H1 (cell line): ENCODE results near the gene PTCH2. TPM values are rescaled to one million over a fixed set of nuclear protein-coding genes. Genes with fewer than 3 reads are reported as not detected.

Experiments used
- CTCF ChIA-PET: fragments of 300-600 bp; sonication (Branson Sonifier 250); formaldehyde crosslinking; loops from one replicate; lab custom pipeline; 2021; ENCODE audit not compliant: partially characterized antibody; lab: Charles Lee
- POLR2A ChIA-PET: fragments of 300-600 bp; sonication (Branson Sonifier 250); formaldehyde crosslinking; loops from one replicate; lab custom pipeline; 2021; ENCODE audit warnings: inconsistent platforms; ENCODE audit not compliant: partially characterized antibody; lab: Charles Lee
- DNase-seq, 2 experiments: peaks; one replicate each; pipeline versions ENCODE4 v3.0.0 to v3.0.0-alpha.2; 2010 to 2022; ENCODE audit warnings: low spot score in 2 of 2, low read depth in 1 of 2, mixed read lengths in 1 of 2
- FAIRE-seq: peaks from 2 replicates; lab custom pipeline; 2011; peaks lifted over from hg19 to GRCh38; lab: Jason Lieb, UNC
- H2AFZ ChIP-seq: 2 replicates; pipeline ENCODE4 v1.8.1; 2012; ENCODE audit warnings: low read length, inconsistent platforms
- H2AK5ac ChIP-seq: 2 replicates; pipeline ENCODE4 v1.6.1; 2013; ENCODE audit warnings: low read depth, low read length
- H2BK120ac ChIP-seq: replicated peaks from 2 replicates; pipeline ENCODE3; 2013; ENCODE audit warnings: low read depth, low read length, inconsistent platforms
- H2BK12ac ChIP-seq: 2 replicates; pipeline ENCODE4 v1.6.1; 2013; ENCODE audit warnings: low read depth, low read length
- H2BK15ac ChIP-seq: 2 replicates; pipeline ENCODE4 v1.6.1; 2013; ENCODE audit warnings: low read length
- H2BK20ac ChIP-seq: 2 replicates; pipeline ENCODE4 v1.6.1; 2013; ENCODE audit warnings: low read length
- H2BK5ac ChIP-seq: 2 replicates; pipeline ENCODE4 v1.6.1; 2013; ENCODE audit warnings: low read depth, low read length
- H3K14ac ChIP-seq: 2 replicates; pipeline ENCODE4 v1.6.1; 2013; ENCODE audit warnings: inconsistent platforms; ENCODE audit not compliant: insufficient read length
- H3K18ac ChIP-seq: 2 replicates; pipeline ENCODE4 v1.6.1; 2013; ENCODE audit warnings: low read length; ENCODE audit errors: extremely low read depth
- H3K23ac ChIP-seq: 2 replicates; pipeline ENCODE4 v1.6.1; 2013; ENCODE audit warnings: inconsistent platforms; ENCODE audit not compliant: insufficient read length
- H3K23me2 ChIP-seq: 2 replicates; pipeline ENCODE4 v1.6.1; 2013; ENCODE audit warnings: low read depth, low read length
- H3K27ac ChIP-seq: 2 replicates; pipeline ENCODE4 v1.6.1; 2011; ENCODE audit warnings: low read depth, low read length, inconsistent platforms
- H3K27me3 ChIP-seq, 4 experiments: replicated peaks in 1 of 4; 1 replicate in 1 of 4; 2 replicates in 3 of 4; pipeline versions ENCODE4 v1.6.1 to v1.8.1; 2011 to 2013; ENCODE audit warnings: low read length in 3 of 4, mild to moderate bottlenecking in 3 of 4, inconsistent platforms in 2 of 4, mixed read lengths in 2 of 4, moderate library complexity in 1 of 4; ENCODE audit not compliant: control insufficient read depth in 3 of 4, insufficient read depth in 3 of 4; ENCODE audit errors: extremely low read depth in 1 of 4
- H3K36me3 ChIP-seq, 4 experiments: 2 replicates each; pipeline versions ENCODE4 v1.6.1 to v1.8.1; 2011 to 2013; ENCODE audit warnings: mild to moderate bottlenecking in 4 of 4, low read length in 3 of 4, moderate library complexity in 2 of 4, control low read depth in 1 of 4, inconsistent platforms in 1 of 4; ENCODE audit not compliant: insufficient read depth in 4 of 4, control insufficient read depth in 2 of 4
- H3K4ac ChIP-seq: replicated peaks from 2 replicates; pipeline ENCODE3; 2013; ENCODE audit warnings: low read length, low read depth, mixed read lengths, inconsistent platforms; ENCODE audit not compliant: insufficient read length
- H3K4me1 ChIP-seq, 4 experiments: replicated peaks in 1 of 4; 1 replicate in 1 of 4; 2 replicates in 3 of 4; pipeline versions ENCODE4 v1.6.1 to v1.8.1; 2011 to 2013; ENCODE audit warnings: low read length in 3 of 4, inconsistent platforms in 2 of 4, mixed read lengths in 1 of 4; ENCODE audit not compliant: insufficient read depth in 4 of 4, control insufficient read depth in 3 of 4
- H3K4me2 ChIP-seq, 2 experiments: 2 replicates each; pipeline versions ENCODE4 v1.6.1 to v1.8.1; 2011 to 2013; ENCODE audit warnings: low read depth in 2 of 2, low read length in 2 of 2, control low read depth in 1 of 2, inconsistent platforms in 1 of 2, mild to moderate bottlenecking in 1 of 2; ENCODE audit not compliant: insufficient read depth in 1 of 2
- H3K4me3 ChIP-seq, 4 experiments: fragments of 200-600, 300-600 bp in 1 of 4; sonication (generic), shearing (Covaris generic), sonication (Bioruptor Twin) in 1 of 4; 2 replicates each; pipeline versions ENCODE4 v1.5.1 to v1.8.1; 2011 to 2016; ENCODE audit warnings: low read length in 4 of 4, low read depth in 3 of 4, control low read depth in 2 of 4, inconsistent platforms in 2 of 4, mild to moderate bottlenecking in 2 of 4, mixed read lengths in 1 of 4, moderate library complexity in 1 of 4; ENCODE audit not compliant: insufficient read depth in 2 of 4; ENCODE audit errors: extremely low read depth in 1 of 4
- H3K56ac ChIP-seq: replicated peaks from 2 replicates; pipeline ENCODE3; 2013; ENCODE audit warnings: low read depth, mild to moderate bottlenecking, mixed read lengths, low read length, inconsistent platforms; ENCODE audit not compliant: insufficient read length
- H3K79me1 ChIP-seq: 2 replicates; pipeline ENCODE4 v1.6.1; 2013; ENCODE audit warnings: low read depth, low read length, control low read depth
- H3K79me2 ChIP-seq, 2 experiments: 2 replicates each; pipeline versions ENCODE4 v1.6.1 to v1.8.1; 2012 to 2013; ENCODE audit warnings: low read length in 2 of 2, mild to moderate bottlenecking in 2 of 2, inconsistent platforms in 1 of 2; ENCODE audit not compliant: insufficient read depth in 2 of 2, control insufficient read depth in 1 of 2
- H3K9ac ChIP-seq, 4 experiments: replicated peaks in 1 of 4; 1 replicate in 1 of 4; 2 replicates in 3 of 4; pipeline versions ENCODE4 v1.6.1 to v1.8.1; 2011 to 2013; ENCODE audit warnings: low read depth in 3 of 4, low read length in 3 of 4, control low read depth in 2 of 4, mild to moderate bottlenecking in 2 of 4, moderate library complexity in 2 of 4, inconsistent platforms in 1 of 4; ENCODE audit errors: extremely low read depth in 1 of 4
- H3K9me3 ChIP-seq, 2 experiments: 2 replicates each; pipeline versions ENCODE4 v1.6.1 to v1.8.1; 2012 to 2013; ENCODE audit warnings: mild to moderate bottlenecking in 2 of 2, moderate library complexity in 2 of 2, control low read depth in 1 of 2, inconsistent platforms in 1 of 2, low read depth in 1 of 2, low read length in 1 of 2, mixed read lengths in 1 of 2; ENCODE audit not compliant: insufficient read depth in 2 of 2
- H4K20me1 ChIP-seq, 2 experiments: replicated peaks in 1 of 2; 2 replicates each; pipeline versions ENCODE3 to v1.8.1; 2011 to 2013; ENCODE audit warnings: inconsistent platforms in 2 of 2, low read length in 2 of 2, mild to moderate bottlenecking in 1 of 2; ENCODE audit not compliant: insufficient read depth in 2 of 2, control insufficient read depth in 1 of 2
- H4K5ac ChIP-seq: 2 replicates; pipeline ENCODE4 v1.6.1; 2013; ENCODE audit warnings: low read length, low read depth, mixed read lengths, inconsistent platforms; ENCODE audit not compliant: insufficient read length
- H4K8ac ChIP-seq: 2 replicates; pipeline ENCODE4 v1.8.0; 2013; ENCODE audit warnings: mild to moderate bottlenecking, moderate library complexity, low read length, inconsistent platforms; ENCODE audit not compliant: insufficient read depth; ENCODE audit errors: extremely low read depth
- H4K91ac ChIP-seq: replicated peaks from 2 replicates; pipeline ENCODE3; 2013; ENCODE audit warnings: low read length, mixed read lengths, inconsistent platforms; ENCODE audit not compliant: insufficient read length
- CTCF ChIP-seq, 3 experiments: IDR thresholded peaks; 1 replicate in 2 of 3; 2 replicates in 1 of 3; pipeline versions ENCODE4 v1.5.1 to v1.6.1; 2011; ENCODE audit warnings: low read length in 3 of 3, mild to moderate bottlenecking in 3 of 3, inconsistent platforms in 2 of 3, low read depth in 1 of 3, moderate library complexity in 1 of 3; ENCODE audit not compliant: insufficient read depth in 1 of 3; ENCODE audit errors: control extremely low read depth in 1 of 3
- E2F6 ChIP-seq: IDR thresholded peaks from 2 replicates; pipeline ENCODE4 v1.6.1; 2012; ENCODE audit warnings: inconsistent platforms
- EZH2 ChIP-seq: fragments of 200-600 bp; sonication (generic); IDR thresholded peaks from 2 replicates; pipeline ENCODE4 v1.7.1; 2012; ENCODE audit warnings: low read depth, mild to moderate bottlenecking, moderate library complexity, low read length, inconsistent platforms; ENCODE audit not compliant: severe bottlenecking
- KDM1A ChIP-seq: fragments of 200-600, 300-600 bp; sonication (generic); IDR thresholded peaks from 2 replicates; pipeline ENCODE4 v1.7.1; 2016; ENCODE audit warnings: mild to moderate bottlenecking, low read length, borderline replicate concordance
- NRF1 ChIP-seq: IDR thresholded peaks from 2 replicates; pipeline ENCODE4 v1.6.1; 2011; ENCODE audit warnings: mild to moderate bottlenecking, low read depth, low read length, improper control_type of control experiment
- SP4 ChIP-seq: IDR thresholded peaks from 2 replicates; pipeline ENCODE4 v1.6.1; 2012; ENCODE audit warnings: low read length, inconsistent platforms
- WGBS, 2 experiments: shearing (Covaris generic) in 1 of 2; methylation state at CpG; one replicate each; pipeline versions ENCODE4 v1.1.6 to v1.1.7; 2013 to 2015; ENCODE audit warnings: low lambda C conversion rate in 2 of 2, mixed read lengths in 2 of 2, inconsistent platforms in 1 of 2, low coverage in 1 of 2, missing lambda C conversion rate in 1 of 2; ENCODE audit not compliant: insufficient replicate concordance in 2 of 2, insufficient coverage in 1 of 2, insufficient read length in 1 of 2; ENCODE audit errors: extremely low coverage in 1 of 2, missing lambda C conversion rate in 1 of 2; 5-methylcytosine and 5-hydroxymethylcytosine counted together
- polyA plus RNA-seq, 7 experiments: library from polyadenylated mRNA; depleted of rRNA in 3 of 7; stranded (reverse) in 5 of 7; unstranded in 2 of 7; fragments of >200 nt in 5 of 7; fragments of 200-250 nt in 2 of 7; gene quantifications; 1 replicate in 5 of 7; 2 replicates in 1 of 7; 4 replicates in 1 of 7; pipeline versions ENCODE4 v1.2.1 to v1.2.3, GENCODE V29; 2011 to 2013; ENCODE audit warnings: missing spikeins in 2 of 7, mixed read lengths in 2 of 7
- total RNA-seq: library from RNA; stranded (reverse); fragmentation: NEBNext Ultra II Directional; extraction: Animal tissue kit (Norgen Biotek cat#: 25700); gene quantifications from 2 replicates; pipeline ENCODE4 v1.2.1, GENCODE V29; 2021

The PTCH2 gene
- total and polyA plus RNA-seq, 2 of the 8 experiments (the other 6 are each of a cell fraction or from before 2014, with no cell fraction given) = 0.35 to 1.2 TPM

- H3K23me2 ChIP-seq = peaks cover 6% of the 10 kb centered on the region; the same call in 1 of the 2 replicates
- H3K4me3 ChIP-seq = peak overlapping the region; percentile 27 to 56 (median 42)
- H3K27ac ChIP-seq = peak overlapping the region; percentile 34; the same call in 1 of the 2 replicates
- no peak overlapping the region for H2AK5ac ChIP-seq
- peaks cover 0 to 18% (median 14%) of the 10 kb centered on the region in 4 experiments; a peak in 6 of 7 replicates for H3K4me1 ChIP-seq
- peaks cover 0 to 19% (median 2%) of the 10 kb centered on the region in 4 experiments; a peak in 4 of 8 replicates for H3K36me3 ChIP-seq
- H2AFZ ChIP-seq = peak overlapping the region; percentile 74
- H3K9ac ChIP-seq = peak overlapping the region; percentile 29 to 60 (median 40); a peak in 6 of 7 replicates
- peak overlapping the region; percentile 64 to 86 for H3K4me2 ChIP-seq
- peak overlapping the region; percentile 79; the same call in 1 of the 2 replicates for H2BK5ac ChIP-seq
- H3K14ac ChIP-seq = peak overlapping the region; percentile 24
- H4K8ac ChIP-seq = peak overlapping the region; percentile 88
- H2BK120ac ChIP-seq = peak overlapping the region; percentile 61
- H3K27me3 ChIP-seq = peaks cover 0 to 7% (median 2%) of the 10 kb centered on the region in 4 experiments; a peak in 3 of 7 replicates
- no peak for FAIRE-seq
- H2BK12ac ChIP-seq = peak overlapping the region; percentile 44; the same call in 1 of the 2 replicates
- peak in 1 of 2 experiments; percentile 80 for DNase-seq
- H3K18ac ChIP-seq = peak overlapping the region; percentile 76
- 25% methylated on average over 21 of the region's 71 CpGs; no CpG with 5 or more reads in 1 of the 2 experiments for WGBS, 2 experiments
- peak overlapping the region; percentile 42 for H3K56ac ChIP-seq
- peaks cover 0 to 1% of the 10 kb centered on the region in 2 experiments for H4K20me1 ChIP-seq
- no peaks in the 10 kb centered on the region for H3K9me3 ChIP-seq
- H3K23ac ChIP-seq = no peak overlapping the region
- no peaks in the 10 kb centered on the region for H3K79me2 ChIP-seq
- H4K91ac ChIP-seq = peak overlapping the region; percentile 98
- ChIA-PET POLR2A (interaction anchor here (0.7 to 23.6 kb wide), 18 partner anchors 7 to 716 kb away, joined by 3 to 428 read pairs (median 8); partner anchors contain the start of genes BTBD19, CCDC163, DYNLT4 and MMACHC), CTCF (interaction anchor here (0.7 to 10.4 kb wide), 17 partner anchors 9 to 225 kb away, joined by 3 to 67 read pairs (median 6); partner anchors contain the start of genes BTBD19, PLK3, RNU5D-1 and RPS8)
- H3K4ac ChIP-seq = peak overlapping the region; percentile 83
- H2BK20ac ChIP-seq = no peak overlapping the region; the same call in 1 of the 2 replicates
- peak overlapping the region; percentile 72; the same call in 1 of the 2 replicates for H2BK15ac ChIP-seq
- H4K5ac ChIP-seq = peak overlapping the region; percentile 63
- H3K79me1 ChIP-seq = 0 out of 2 replicates have a peak, but pooled peaks cover 2% of the 10 kb centered on the region
- no peak for TF ChIP-seq KDM1A
- peak; percentile 85 for TF ChIP-seq E2F6
- TF ChIP-seq NRF1 = no peak
- peak; percentile 12 for TF ChIP-seq EZH2
- peak in 1 of 3 experiments; percentile 37; a peak in 2 of 4 replicates for TF ChIP-seq CTCF (IDR thresholded peaks at IDR 0.05; ENCODE audit: control extremely low read depth in 1 of 3, insufficient read depth in 1 of 3, low read depth in 1 of 3, low read length in 3 of 3)
- TF ChIP-seq SP4 = no peak
These were observed 58.7 kb downstream of the PTCH2 start for GRCh38 chr1:44784094-44785028.
